ENCODE data around the gene NT5DC3. TPM values are rescaled to one million over a fixed set of nuclear protein-coding genes. Genes with fewer than 3 reads are reported as not detected.
A peak's percentile ranks its signal among the peaks of the same experiment; 100 is the strongest.

Gene NT5DC3
- total and polyA plus RNA-seq, 5 donors, result 0.93 to 3.6 (median 2.0) TPM

- no peaks in the 10 kb centered on the region for H3K27me3 ChIP-seq (ENCODE audit: control insufficient read depth, insufficient read depth)
- H3K27ac ChIP-seq (ENCODE audit: low read length), result no peak overlapping the region
- no peaks in the 10 kb centered on the region for H3K9me3 ChIP-seq (ENCODE audit: control insufficient read depth, low read length)
- no peak for DNase-seq
- H3K4me1 ChIP-seq (ENCODE audit: control insufficient read depth, insufficient read depth, low read length), result no peaks in the 10 kb centered on the region
- no peak overlapping the region for H3K4me3 ChIP-seq (ENCODE audit: low read length)
- ATAC-seq, result no peak
- intact Hi-C loops (cut with DNase I), result no loop called here
- WGBS, result 76% methylated on average over 8 of the region's 8 CpGs
These were observed 15.0 kb upstream of the NT5DC3 start for GRCh38 chr12:103855896-103856657.

DNA sequence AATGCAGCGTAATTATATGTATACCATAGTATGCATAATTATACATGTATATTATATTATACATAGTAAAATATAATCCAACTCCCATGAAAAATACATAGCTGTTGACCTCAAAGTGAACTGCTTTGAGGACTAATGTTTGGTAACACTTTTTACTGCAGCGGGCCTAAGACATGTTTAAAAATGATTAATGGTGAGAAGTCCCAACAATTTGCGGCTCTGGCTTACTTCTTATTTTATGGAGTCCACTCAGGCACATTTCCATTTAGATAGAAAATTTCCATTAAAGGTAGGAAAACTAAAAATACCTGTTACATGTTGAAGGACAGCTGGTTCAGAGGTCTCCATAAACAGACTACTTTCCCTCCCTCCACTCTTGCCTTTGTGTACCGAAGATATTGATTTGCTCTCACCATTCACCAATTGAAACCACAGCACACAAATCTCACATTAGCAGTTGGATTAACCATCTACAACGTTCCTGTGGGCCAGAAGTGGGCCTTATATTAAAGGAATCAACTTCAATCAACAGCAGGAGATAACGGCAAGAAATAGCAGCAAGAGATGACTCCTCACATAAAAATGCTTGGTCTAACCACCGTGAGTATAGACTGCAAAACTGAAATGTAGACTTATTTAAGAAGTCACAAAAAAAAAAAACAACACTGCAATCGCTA is 14.1 kb upstream of the NT5DC3 start:
- intact Hi-C loops (cut with DNase I), result no loop called here
- no peak overlapping the region for H3K4me3 ChIP-seq (ENCODE audit: low read length)
- WGBS, result 88% methylated on average over 8 of the region's 8 CpGs
- no peaks in the 10 kb centered on the region for H3K27me3 ChIP-seq (ENCODE audit: control insufficient read depth, insufficient read depth)
- no peak for ATAC-seq
- DNase-seq, result no peak
- H3K27ac ChIP-seq (ENCODE audit: low read length), result no peak overlapping the region
- H3K4me1 ChIP-seq (ENCODE audit: control insufficient read depth, insufficient read depth, low read length), result no peaks in the 10 kb centered on the region
- no peaks in the 10 kb centered on the region for H3K9me3 ChIP-seq (ENCODE audit: control insufficient read depth, low read length)

DNA sequence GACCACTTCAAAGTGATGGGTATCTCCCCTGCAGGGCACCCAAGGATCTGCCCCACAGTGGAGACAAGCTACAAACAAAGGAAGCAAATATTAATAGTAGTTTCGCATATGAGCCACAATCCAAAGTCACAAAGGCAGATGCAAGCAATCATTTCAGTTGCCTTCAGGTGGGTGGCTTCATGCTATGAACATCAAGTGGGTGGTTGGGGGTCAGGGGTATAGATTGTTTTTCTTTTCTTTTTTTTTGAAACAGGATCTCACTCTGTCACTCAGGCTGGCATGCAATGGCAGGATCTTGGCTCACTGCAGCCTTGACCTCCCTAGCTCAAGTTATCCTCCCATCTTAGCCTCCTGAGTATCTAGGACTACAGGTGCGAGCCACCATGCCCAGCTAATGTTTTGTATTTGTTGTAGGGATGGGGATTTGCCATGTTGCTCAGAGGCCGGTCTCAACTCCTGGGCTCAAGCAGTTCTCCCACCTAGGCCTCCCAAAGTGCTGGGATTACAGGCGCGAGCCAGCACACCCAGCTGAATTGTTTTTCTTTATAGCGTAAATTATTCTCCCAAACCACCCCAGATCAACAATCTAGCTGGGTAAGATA is 13.4 kb upstream of the NT5DC3 start:
- no peak overlapping the region for H3K27ac ChIP-seq (ENCODE audit: low read length)
- WGBS, result 88% methylated on average over 6 of the region's 6 CpGs
- intact Hi-C loops (cut with DNase I), result no loop called here
- no peak for DNase-seq
- H3K4me1 ChIP-seq (ENCODE audit: control insufficient read depth, insufficient read depth, low read length), result no peaks in the 10 kb centered on the region
- no peak overlapping the region for H3K4me3 ChIP-seq (ENCODE audit: low read length)
- no peak for ATAC-seq
- no peaks in the 10 kb centered on the region for H3K27me3 ChIP-seq (ENCODE audit: control insufficient read depth, insufficient read depth)
- H3K9me3 ChIP-seq (ENCODE audit: control insufficient read depth, low read length), result no peaks in the 10 kb centered on the region

- ATAC-seq (no peak), DNase-seq (no peak)
- Histone ChIP-seq H3K27ac (ENCODE audit: low read length) (no peak overlapping the region), H3K27me3 (ENCODE audit: control insufficient read depth, insufficient read depth) (no peaks in the 10 kb centered on the region), H3K4me3 (ENCODE audit: low read length) (no peak overlapping the region), H3K4me1 (ENCODE audit: control insufficient read depth, insufficient read depth, low read length) (no peaks in the 10 kb centered on the region), H3K9me3 (ENCODE audit: control insufficient read depth, low read length) (no peaks in the 10 kb centered on the region)
- 47% methylated on average over 3 of the region's 3 CpGs for WGBS
- intact Hi-C loops (cut with DNase I), result no loop called here
These were observed 11.5 kb upstream of the NT5DC3 start for GRCh38 chr12:103852498-103852997.

DNA sequence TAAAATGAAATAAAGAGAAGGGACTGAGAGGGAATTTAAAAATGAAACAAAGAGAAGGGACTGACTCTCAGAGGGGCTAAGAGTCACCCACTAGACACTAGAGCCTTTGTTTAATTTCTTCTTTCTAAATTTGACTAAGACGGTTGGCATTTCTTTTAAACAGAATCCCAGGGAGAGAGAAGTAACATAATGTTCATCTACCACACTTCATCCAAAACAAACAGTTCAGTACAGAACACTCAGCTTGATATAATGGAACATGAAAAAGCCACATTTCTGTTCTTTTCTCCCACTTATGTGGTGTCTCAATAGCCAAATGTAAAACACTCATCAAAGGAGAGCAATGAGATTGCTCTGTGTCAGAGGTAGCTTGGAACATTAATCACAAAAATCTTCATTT is 10.1 kb upstream of the NT5DC3 start:
- no peaks in the 10 kb centered on the region for H3K27me3 ChIP-seq (ENCODE audit: control insufficient read depth, insufficient read depth)
- H3K4me3 ChIP-seq (ENCODE audit: low read length), result no peak overlapping the region
- intact Hi-C loops (cut with DNase I), result no loop called here
- DNase-seq, result no peak
- 55% methylated on average over 1 of the region's 1 CpG for WGBS
- no peak overlapping the region for H3K27ac ChIP-seq (ENCODE audit: low read length)
- peak; percentile 50 to 63 for ATAC-seq
- H3K9me3 ChIP-seq (ENCODE audit: control insufficient read depth, low read length), result no peaks in the 10 kb centered on the region
- no peaks in the 10 kb centered on the region for H3K4me1 ChIP-seq (ENCODE audit: control insufficient read depth, insufficient read depth, low read length)

GRCh38 chr12:103850429-103850828 is 9.4 kb upstream of the NT5DC3 start:
- no peaks in the 10 kb centered on the region for H3K9me3 ChIP-seq (ENCODE audit: control insufficient read depth, low read length)
- 75% methylated on average over 1 of the region's 1 CpG for WGBS
- ATAC-seq (no peak), DNase-seq (no peak)
- intact Hi-C loops (cut with DNase I), result no loop called here
- no peak overlapping the region for H3K27ac ChIP-seq (ENCODE audit: low read length)
- H3K4me3 ChIP-seq (ENCODE audit: low read length), result no peak overlapping the region
- H3K27me3 ChIP-seq (ENCODE audit: control insufficient read depth, insufficient read depth), result no peaks in the 10 kb centered on the region
- no peaks in the 10 kb centered on the region for H3K4me1 ChIP-seq (ENCODE audit: control insufficient read depth, insufficient read depth, low read length)

DNA sequence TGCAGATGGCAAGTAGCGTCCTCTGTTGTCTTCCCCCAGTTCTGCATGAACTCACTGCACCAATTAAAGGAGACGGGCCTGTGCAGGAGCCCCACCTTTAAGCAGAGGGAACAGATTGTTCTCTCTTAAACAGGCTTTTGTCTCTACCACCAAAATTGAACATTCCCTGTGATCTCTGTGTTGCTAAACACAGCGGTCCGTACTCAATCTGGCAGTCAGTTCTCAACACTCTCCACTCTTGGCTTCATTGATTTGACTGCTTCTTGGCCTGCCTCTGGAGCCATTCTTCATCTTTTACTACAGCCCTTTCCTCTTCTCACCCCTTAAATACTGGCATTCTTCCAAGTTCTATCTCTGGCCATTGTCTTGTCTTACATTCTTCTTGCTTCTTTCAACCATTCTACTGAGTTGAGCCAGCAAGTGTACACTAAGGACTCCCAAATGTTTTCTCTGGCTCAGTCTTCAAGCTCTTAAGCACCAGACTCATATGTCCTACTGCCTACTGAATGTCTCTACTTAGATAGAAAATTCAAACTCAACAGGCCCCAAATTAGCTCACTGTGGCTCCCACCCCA is 8.0 kb upstream of the NT5DC3 start:
- Histone ChIP-seq H3K27me3 (ENCODE audit: control insufficient read depth, insufficient read depth) (no peaks in the 10 kb centered on the region), H3K27ac (ENCODE audit: low read length) (no peak overlapping the region), H3K4me1 (ENCODE audit: control insufficient read depth, insufficient read depth, low read length) (no peaks in the 10 kb centered on the region), H3K9me3 (ENCODE audit: control insufficient read depth, low read length) (no peaks in the 10 kb centered on the region), H3K4me3 (ENCODE audit: low read length) (no peak overlapping the region)
- ATAC-seq (peak; percentile 61 to 74), DNase-seq (no peak)
- intact Hi-C loops (cut with DNase I), result no loop called here
- 68% methylated on average over 4 of the region's 4 CpGs for WGBS

DNA sequence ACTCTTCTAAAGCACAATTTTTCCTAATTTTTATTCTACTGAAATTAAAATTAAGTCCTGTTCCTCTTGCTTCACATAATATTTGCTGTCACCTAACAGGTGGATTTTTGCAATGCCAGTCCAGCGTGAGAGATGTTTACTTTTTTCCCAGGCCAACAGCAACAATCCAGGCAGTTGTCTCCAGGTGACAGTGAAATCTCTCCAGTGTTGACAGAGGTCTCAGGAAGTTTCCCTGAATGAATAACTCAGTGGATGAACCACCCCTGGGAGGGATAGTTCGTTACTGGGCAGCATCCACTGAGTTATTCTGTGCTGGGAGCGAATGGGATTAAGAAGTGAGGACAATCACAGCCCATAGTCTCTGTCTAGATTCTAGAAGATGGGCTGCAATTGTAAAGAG is 7.1 kb upstream of the NT5DC3 start:
- Histone ChIP-seq H3K27me3 (ENCODE audit: control insufficient read depth, insufficient read depth) (no peaks in the 10 kb centered on the region), H3K4me3 (ENCODE audit: low read length) (no peak overlapping the region), H3K9me3 (ENCODE audit: control insufficient read depth, low read length) (no peaks in the 10 kb centered on the region), H3K27ac (ENCODE audit: low read length) (no peak overlapping the region), H3K4me1 (ENCODE audit: control insufficient read depth, insufficient read depth, low read length) (no peaks in the 10 kb centered on the region)
- ATAC-seq, result no peak
- DNase-seq, result no peak
- 51% methylated on average over 3 of the region's 3 CpGs for WGBS
- intact Hi-C loops (cut with DNase I), result no loop called here

DNA sequence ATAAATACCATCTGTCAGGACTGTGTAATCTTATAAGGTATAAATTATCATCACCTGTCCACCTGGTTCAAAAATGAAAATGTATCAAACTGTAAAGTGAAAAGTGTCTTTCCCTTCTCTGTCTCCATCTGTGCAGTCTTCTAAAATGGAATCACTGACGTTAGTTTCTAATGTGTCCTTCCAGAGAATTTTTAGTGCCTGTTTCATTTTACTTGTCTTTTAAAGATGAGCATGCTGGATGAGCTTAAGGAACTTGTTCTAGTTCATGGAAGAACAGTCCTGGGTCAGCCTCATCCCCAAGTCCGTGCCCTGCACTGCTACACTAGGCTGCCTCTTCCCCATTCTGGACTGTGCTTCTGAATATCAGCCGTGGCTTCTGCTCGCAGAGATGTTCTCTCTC is 5.4 kb upstream of the NT5DC3 start:
- Histone ChIP-seq H3K4me1 (ENCODE audit: control insufficient read depth, insufficient read depth, low read length) (no peaks in the 10 kb centered on the region), H3K4me3 (ENCODE audit: low read length) (no peak overlapping the region), H3K27ac (ENCODE audit: low read length) (no peak overlapping the region), H3K9me3 (ENCODE audit: control insufficient read depth, low read length) (no peaks in the 10 kb centered on the region), H3K27me3 (ENCODE audit: control insufficient read depth, insufficient read depth) (no peaks in the 10 kb centered on the region)
- DNase-seq (no peak), ATAC-seq (no peak)
- intact Hi-C loops (cut with DNase I), result no loop called here
- 87% methylated on average over 4 of the region's 4 CpGs for WGBS

DNA sequence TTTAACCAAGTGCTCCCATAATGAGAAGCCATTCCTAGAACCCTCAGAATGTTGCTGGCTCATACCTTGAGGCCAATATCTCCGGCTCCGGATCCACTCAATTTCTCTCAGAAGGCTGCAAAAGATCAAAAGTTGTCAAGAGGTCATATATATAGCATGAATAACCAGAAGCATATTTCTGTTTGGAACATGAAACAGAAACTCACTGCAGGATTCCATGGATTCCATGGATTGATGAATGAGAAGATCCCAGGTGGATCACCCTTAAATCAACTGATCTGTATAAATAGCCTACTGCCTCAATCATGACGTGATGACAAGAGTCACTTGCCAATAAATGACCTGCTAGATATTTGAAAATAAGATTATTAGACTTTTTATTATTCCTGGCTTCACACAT is 3.3 kb upstream of the NT5DC3 start:
- Histone ChIP-seq H3K27ac (ENCODE audit: low read length) (no peak overlapping the region), H3K27me3 (ENCODE audit: control insufficient read depth, insufficient read depth) (no peaks in the 10 kb centered on the region), H3K9me3 (ENCODE audit: control insufficient read depth, low read length) (no peaks in the 10 kb centered on the region), H3K4me1 (ENCODE audit: control insufficient read depth, insufficient read depth, low read length) (peaks cover 2% of the 10 kb centered on the region), H3K4me3 (ENCODE audit: low read length) (no peak overlapping the region)
- ATAC-seq (no peak), DNase-seq (no peak)
- intact Hi-C loops (cut with DNase I), result no loop called here
- WGBS, result 76% methylated on average over 3 of the region's 3 CpGs

Data from right cardiac atrium (tissue), 5 donors.